DOHH2 (cell line): ENCODE data around the gene KIAA1549.

Experiments used
- EZH2phosphoT487 ChIP-seq: fragments of 200-600 bp; sonication (generic); IDR thresholded peaks from 2 replicates; pipeline ENCODE4 v1.6.1; 2017; ENCODE audit warnings: borderline replicate concordance, mild to moderate bottlenecking, antibody characterized with exemption, low read length, moderate library complexity, mixed read lengths
- TF ChIP-seq, protein P1 (sequence below): fragments of 200-600 bp; sonication (generic); IDR thresholded peaks from one replicate; pipeline ENCODE4 v1.5.1; 2014; ENCODE audit warnings: antibody characterized with exemption, mild to moderate bottlenecking, low read depth, low read length; ENCODE audit not compliant: poor library complexity, severe bottlenecking

GRCh38 chr7:138962561-138963270, 18.5 kb downstream of the KIAA1549 start:
- TF ChIP-seq, protein P1, sequence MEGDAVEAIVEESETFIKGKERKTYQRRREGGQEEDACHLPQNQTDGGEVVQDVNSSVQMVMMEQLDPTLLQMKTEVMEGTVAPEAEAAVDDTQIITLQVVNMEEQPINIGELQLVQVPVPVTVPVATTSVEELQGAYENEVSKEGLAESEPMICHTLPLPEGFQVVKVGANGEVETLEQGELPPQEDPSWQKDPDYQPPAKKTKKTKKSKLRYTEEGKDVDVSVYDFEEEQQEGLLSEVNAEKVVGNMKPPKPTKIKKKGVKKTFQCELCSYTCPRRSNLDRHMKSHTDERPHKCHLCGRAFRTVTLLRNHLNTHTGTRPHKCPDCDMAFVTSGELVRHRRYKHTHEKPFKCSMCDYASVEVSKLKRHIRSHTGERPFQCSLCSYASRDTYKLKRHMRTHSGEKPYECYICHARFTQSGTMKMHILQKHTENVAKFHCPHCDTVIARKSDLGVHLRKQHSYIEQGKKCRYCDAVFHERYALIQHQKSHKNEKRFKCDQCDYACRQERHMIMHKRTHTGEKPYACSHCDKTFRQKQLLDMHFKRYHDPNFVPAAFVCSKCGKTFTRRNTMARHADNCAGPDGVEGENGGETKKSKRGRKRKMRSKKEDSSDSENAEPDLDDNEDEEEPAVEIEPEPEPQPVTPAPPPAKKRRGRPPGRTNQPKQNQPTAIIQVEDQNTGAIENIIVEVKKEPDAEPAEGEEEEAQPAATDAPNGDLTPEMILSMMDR, result no peak
- no peak for TF ChIP-seq EZH2phosphoT487
